ENCODE data around the gene TRMO.

The TRMO gene

GRCh38 chr9:97936998-97937397 lies 14.7 kb upstream of the TRMO start:
- no peak for DNase-seq

DNA sequence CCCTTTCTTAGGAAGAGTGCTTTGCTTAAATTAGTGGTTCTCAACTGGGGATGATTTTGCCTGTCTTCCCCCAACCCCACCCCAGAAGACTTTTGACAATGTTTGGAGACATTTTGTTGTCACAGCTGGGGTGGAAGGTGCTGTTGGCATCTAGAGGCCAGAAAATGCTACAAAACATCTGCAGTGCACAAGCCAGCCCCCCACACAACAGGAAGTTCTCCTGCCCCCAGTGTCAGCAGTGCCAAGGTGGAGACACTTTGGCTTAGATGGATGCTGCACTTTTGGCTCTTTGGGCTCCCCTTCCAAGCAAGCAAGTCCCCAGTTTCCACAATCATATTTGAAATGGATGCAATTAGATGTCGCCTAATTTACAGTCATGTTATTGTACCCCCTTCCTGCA lies 13.0 kb upstream of the TRMO start:
- no peak for DNase-seq

GRCh38 chr9:97934321-97935115 lies 12.2 kb upstream of the TRMO start:
- peak; percentile 56 for DNase-seq

GRCh38 chr9:97933297-97933998 lies 11.1 kb upstream of the TRMO start:
- no peak for DNase-seq

GRCh38 chr9:97930972-97931371 lies 8.7 kb upstream of the TRMO start:
- DNase-seq, result no peak

GRCh38 chr9:97928986-97929604 lies 6.8 kb upstream of the TRMO start:
- no peak for DNase-seq

DNA sequence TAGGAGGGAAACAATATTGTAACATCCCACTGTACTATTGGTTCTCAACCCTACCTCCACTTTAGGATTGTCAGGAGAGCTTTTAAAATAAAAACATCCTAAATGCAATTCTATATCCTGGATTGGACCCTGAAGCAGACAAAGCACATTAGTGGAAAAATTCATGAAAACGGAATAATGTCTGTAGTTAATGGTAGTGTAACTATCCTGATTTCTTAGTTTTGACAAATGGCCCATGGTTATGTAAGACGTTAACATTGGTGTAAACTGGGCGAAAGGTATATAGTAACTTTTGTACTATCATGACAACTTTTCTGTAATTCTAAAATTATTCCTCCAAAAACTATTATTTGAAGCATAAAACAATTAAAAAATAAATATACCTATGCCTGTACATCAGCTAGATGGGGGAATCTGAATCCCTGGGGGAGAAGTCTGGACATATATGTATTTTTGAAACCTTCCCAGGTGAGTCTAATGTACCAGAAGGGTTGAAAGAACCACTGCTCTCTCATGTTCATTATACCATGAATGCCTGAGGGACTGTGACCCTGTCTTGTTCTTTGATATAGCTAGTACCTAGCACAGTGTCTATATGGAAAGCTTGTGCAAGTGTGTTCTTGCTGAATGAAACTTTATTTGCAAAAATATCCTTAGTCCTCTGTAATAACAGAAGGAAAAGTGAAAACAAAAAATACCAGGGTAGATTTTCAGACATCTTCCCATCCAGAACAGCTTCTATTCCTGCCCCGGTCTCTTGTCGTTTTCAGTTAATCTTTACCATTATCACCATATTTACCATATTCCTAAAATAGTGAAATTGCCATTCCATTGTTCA lies 3.4 kb upstream of the TRMO start:
- DNase-seq, result no peak

GRCh38 chr9:97924386-97924785 lies 2.1 kb upstream of the TRMO start:
- DNase-seq, result no peak

DNA sequence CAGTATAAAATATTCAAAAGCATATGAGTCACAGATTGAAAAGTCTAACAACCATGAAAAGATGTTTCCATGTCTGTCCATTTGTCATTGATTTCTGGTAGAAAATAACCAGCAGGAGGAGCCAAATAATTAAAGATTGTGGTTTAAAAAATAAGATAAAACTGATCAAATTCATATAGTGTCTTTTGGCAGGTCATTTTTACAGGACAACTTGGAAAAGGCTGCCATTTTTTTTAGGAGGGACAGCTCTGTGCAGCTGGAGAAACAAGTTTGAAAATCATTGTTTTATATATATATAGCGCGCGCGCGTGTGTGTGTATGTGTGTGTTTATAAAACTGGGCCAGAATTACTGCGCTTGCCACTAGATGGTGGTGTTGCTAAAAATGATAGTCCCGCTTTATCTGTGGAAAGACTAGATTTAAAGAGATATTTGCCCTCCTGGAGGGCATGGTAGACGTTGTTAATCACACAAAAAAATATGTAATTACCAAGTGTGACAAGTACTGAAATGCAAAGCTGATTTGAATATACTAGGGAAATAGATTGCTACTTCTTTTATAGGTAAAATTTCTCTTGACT lies 1.3 kb upstream of the TRMO start:
- peak; percentile 86 for DNase-seq

- DNase-seq, result no peak
Measured at GRCh38 chr9:97919217-97919813, 3.0 kb downstream of the TRMO start.

- no peak for DNase-seq
Measured at GRCh38 chr9:97918611-97919010, 3.7 kb downstream of the TRMO start.

GRCh38 chr9:97911970-97912369 lies 10.3 kb downstream of the TRMO start:
- DNase-seq, result no peak

- no peak for DNase-seq
Measured at GRCh38 chr9:97911528-97911927, 10.8 kb downstream of the TRMO start.

GRCh38 chr9:97910357-97910756 lies 11.9 kb downstream of the TRMO start:
- no peak for DNase-seq

GRCh38 chr9:97908705-97909104 lies 13.6 kb downstream of the TRMO start:
- DNase-seq, result no peak

DNA sequence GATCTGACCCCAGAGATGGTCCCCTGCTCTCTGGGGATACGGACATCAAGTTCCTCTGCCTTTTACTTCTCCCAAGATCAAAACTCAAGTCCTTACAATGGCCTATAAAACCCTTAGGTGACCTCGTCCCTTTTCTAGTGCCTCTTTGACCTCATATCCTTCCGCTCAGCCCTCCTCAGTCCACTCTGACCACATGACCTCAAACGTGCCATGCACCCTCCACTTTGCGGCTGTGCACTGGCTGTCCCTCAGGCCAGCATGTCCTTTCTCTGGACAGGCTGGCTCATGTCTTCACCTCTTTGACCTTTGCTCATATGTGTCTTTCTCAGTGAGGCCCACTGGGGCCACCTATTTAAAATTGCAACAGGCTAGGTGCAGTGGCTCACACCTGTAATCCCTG lies 14.7 kb downstream of the TRMO start:
- no peak for DNase-seq

DNA sequence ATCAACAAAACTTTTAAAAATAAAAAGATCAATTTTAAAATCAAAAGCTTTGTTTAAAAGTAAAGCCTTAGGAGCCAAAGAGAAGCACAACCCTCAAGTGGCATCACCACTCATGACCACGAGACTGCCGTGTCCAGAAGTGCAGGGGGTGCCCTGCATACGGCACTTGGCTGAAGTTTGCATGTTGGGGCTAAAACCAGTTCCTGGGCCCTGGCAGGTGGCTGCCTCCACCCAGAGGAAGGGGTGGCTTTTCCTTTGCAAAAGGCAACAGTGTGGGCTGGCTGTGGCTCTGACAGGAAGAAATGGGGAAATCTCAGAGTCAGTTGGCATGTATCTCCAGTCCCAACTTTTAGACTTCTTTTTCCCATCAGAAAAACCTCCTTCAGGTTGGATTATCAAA lies 15.3 kb downstream of the TRMO start:
- no peak for DNase-seq

- DNase-seq, result no peak
Measured at GRCh38 chr9:97906236-97906831, 16.0 kb downstream of the TRMO start.

- DNase-seq, result no peak
Measured at GRCh38 chr9:97905228-97905627, 17.1 kb downstream of the TRMO start.

DNA sequence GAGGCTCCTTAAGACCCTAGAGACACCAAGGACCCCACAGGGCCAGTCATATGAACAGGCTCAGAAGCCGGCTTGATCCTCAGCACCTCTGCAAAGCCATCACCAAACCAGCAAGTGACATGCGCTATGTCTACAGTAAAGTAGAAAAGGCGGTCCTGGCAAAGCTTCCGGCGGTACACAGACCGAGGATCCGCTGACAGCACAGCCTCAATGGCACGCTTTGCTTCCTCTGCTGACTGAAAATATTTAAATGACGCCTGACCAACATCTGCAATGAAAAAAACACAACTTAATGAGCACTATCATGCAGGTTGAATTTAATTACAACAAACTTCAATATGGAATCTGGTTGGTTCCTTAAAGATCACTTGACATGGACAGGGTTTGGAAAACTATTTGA lies 17.6 kb downstream of the TRMO start:
- DNase-seq, result no peak

GRCh38 chr9:97903177-97903576 lies 19.1 kb downstream of the TRMO start:
- no peak for DNase-seq
